Osteoblast (primary cell): ENCODE measurements around the gene TPSG1. TPM values are rescaled to one million over a fixed set of nuclear protein-coding genes. Genes with fewer than 3 reads are reported as not detected.
"Not testable (repeated sequence)": the region's sequence is repeated elsewhere in the genome, so short reads cannot be mapped to it uniquely, and the experiment has no call there.

Experiments used
- DNase-seq: peaks from one replicate; pipeline ENCODE4 v3.0.0; 2011; ENCODE audit warnings: low spot score, mixed read lengths; ENCODE audit not compliant: insufficient read length; ENCODE audit errors: missing footprints
- H2AFZ ChIP-seq: 2 replicates; pipeline ENCODE4 v1.6.0; 2011; ENCODE audit warnings: mild to moderate bottlenecking, low read length
- H3K27ac ChIP-seq: 2 replicates; pipeline ENCODE4 v1.5.1; 2011; ENCODE audit warnings: mild to moderate bottlenecking, low read depth, low read length, moderate library complexity
- H3K27me3 ChIP-seq: 2 replicates; pipeline ENCODE4 v1.6.0; 2012; ENCODE audit warnings: mild to moderate bottlenecking, control low read depth, inconsistent platforms, low read length, moderate library complexity; ENCODE audit not compliant: insufficient read depth
- H3K36me3 ChIP-seq: 2 replicates; pipeline ENCODE4 v1.5.1; 2011; ENCODE audit warnings: mild to moderate bottlenecking, low read length, control low read depth, moderate library complexity; ENCODE audit not compliant: insufficient read depth
- H3K4me1 ChIP-seq: 2 replicates; pipeline ENCODE4 v1.5.1; 2011; ENCODE audit warnings: mild to moderate bottlenecking, low read length, control low read depth, moderate library complexity; ENCODE audit not compliant: insufficient read depth
- H3K4me2 ChIP-seq: 2 replicates; pipeline ENCODE4 v1.6.0; 2011; ENCODE audit warnings: mild to moderate bottlenecking, low read length; ENCODE audit not compliant: insufficient read depth
- H3K4me3 ChIP-seq: fragments of 200-600 bp; sonication (generic); 3 replicates; pipeline ENCODE4 v1.5.1; 2012; ENCODE audit warnings: mild to moderate bottlenecking, low read length, inconsistent platforms; ENCODE audit not compliant: insufficient read depth
- H3K79me2 ChIP-seq: 2 replicates; pipeline ENCODE4 v1.6.0; 2012; ENCODE audit warnings: mild to moderate bottlenecking, low read length, control low read depth, inconsistent platforms; ENCODE audit not compliant: insufficient read depth
- H3K9me3 ChIP-seq: 2 replicates; pipeline ENCODE4 v1.5.1; 2011; ENCODE audit warnings: low read depth, low read length, control low read depth
- H4K20me1 ChIP-seq: 2 replicates; pipeline ENCODE4 v1.6.0; 2012; ENCODE audit warnings: mild to moderate bottlenecking, low read length, control low read depth; ENCODE audit not compliant: insufficient read depth
- total RNA-seq: library from RNA; depleted of rRNA; stranded (reverse); fragments of >200 nt; gene quantifications from 2 replicates; pipeline ENCODE4 v1.2.3, GENCODE V29; 2012
- TF ChIP-seq, protein P1 (sequence below): IDR thresholded peaks from 2 replicates; pipeline ENCODE4 v1.5.1; 2011; ENCODE audit warnings: mild to moderate bottlenecking, low read depth, low read length, moderate library complexity; ENCODE audit errors: extremely low read depth

TPSG1 gene
- total RNA-seq, 1 donor = not detected

DNA sequence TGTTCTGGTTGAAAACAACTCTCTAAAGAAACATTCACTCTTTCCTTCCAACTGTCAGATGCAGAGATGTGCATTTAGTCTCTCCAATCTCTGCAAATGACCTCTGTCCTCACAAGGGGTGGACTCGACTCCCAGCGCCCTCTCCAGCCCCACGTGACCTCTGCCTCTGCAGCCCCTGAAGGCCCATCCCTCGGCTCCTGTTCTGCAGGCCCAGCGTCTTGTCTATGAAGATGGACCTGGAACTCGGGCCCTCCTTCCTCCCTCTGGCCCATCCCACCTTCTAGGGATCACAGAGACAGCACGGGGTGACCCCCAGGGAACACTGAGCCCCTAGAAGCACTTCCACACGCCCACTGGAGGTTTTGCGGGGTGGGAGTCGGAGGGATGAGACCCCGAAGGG lies 18.3 kb upstream of the TPSG1 start:
- not testable (repeated sequence) for DNase-seq, H3K4me3 ChIP-seq, H3K79me2 ChIP-seq, H2AFZ ChIP-seq, H3K27ac ChIP-seq, H3K4me1 ChIP-seq, H3K9me3 ChIP-seq, H3K27me3 ChIP-seq, H3K36me3 ChIP-seq, H4K20me1 ChIP-seq, H3K4me2 ChIP-seq

DNA sequence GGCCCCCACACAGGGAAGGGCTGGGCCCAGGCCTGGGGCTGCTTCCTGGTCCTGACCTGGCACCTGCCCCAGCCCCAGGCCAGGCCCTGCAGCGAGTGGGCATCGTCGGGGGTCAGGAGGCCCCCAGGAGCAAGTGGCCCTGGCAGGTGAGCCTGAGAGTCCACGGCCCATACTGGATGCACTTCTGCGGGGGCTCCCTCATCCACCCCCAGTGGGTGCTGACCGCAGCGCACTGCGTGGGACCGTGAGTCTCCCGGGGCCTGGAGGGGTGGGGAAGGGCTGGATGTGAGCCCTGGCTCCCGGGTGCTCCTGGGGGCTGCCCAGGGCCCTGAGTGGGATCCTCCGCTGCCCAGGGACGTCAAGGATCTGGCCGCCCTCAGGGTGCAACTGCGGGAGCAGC lies 16.0 kb upstream of the TPSG1 start:
- H3K4me2 ChIP-seq, DNase-seq, H3K27me3 ChIP-seq, H3K79me2 ChIP-seq, H3K4me3 ChIP-seq, H3K27ac ChIP-seq, H2AFZ ChIP-seq, H3K4me1 ChIP-seq, H4K20me1 ChIP-seq, H3K36me3 ChIP-seq, H3K9me3 ChIP-seq: not testable (repeated sequence)

DNA sequence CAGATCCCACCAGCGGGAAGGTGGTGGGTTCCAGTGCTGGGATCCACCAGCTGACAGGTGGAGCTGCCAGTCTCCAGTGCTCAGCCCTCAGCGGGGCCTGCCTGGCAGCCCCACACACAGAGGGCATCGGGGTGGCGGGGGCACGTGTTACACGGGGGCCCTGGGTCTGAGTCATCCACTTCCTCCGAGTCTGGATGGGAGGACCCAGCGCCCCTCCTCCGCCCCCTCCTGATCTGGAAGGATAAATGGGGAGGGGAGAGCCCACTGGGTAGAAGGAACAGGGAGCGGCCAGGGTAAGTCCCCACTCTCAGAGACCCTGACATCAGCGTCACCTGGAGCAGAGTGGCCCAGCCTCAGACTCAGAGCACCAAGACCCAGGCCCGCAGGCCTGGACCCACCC lies 15.4 kb upstream of the TPSG1 start, which contains the start of gene TPSAB1:
TSS of gene TPSAB1 (plus strand) at position 270 of the 400 bp plus-strand sequence. CDS start 234 bp downstream, outside the sequence.
- not testable (repeated sequence) for DNase-seq, H3K4me1 ChIP-seq, H3K4me2 ChIP-seq, H3K36me3 ChIP-seq, H3K4me3 ChIP-seq, H2AFZ ChIP-seq, H3K79me2 ChIP-seq, H3K27ac ChIP-seq, H3K27me3 ChIP-seq, H4K20me1 ChIP-seq, H3K9me3 ChIP-seq

DNA sequence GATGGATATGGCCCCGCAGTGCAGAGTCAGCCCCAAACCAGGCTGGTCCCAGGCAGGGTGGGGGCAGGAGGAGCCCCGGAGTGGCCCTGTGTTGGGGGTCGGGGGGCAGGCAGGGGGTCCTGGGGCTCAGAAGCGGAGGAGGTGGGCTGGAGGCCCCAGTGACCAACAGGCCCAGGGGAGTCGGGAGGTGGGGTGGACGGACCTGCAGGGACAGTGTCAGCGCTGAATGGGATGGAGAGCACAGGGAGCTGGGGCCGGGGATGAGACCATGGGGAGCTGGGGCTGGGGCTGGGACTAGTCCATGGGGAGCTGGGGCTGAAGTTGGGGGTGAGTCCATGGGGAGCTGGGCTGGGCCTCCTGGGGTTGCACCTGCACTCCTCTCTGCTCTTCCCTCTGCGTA lies 14.5 kb upstream of the TPSG1 start:
- not testable (repeated sequence) for H3K27me3 ChIP-seq, H2AFZ ChIP-seq, H3K9me3 ChIP-seq, H4K20me1 ChIP-seq, H3K36me3 ChIP-seq, H3K4me1 ChIP-seq, H3K4me2 ChIP-seq, H3K27ac ChIP-seq, H3K79me2 ChIP-seq, H3K4me3 ChIP-seq, DNase-seq

DNA sequence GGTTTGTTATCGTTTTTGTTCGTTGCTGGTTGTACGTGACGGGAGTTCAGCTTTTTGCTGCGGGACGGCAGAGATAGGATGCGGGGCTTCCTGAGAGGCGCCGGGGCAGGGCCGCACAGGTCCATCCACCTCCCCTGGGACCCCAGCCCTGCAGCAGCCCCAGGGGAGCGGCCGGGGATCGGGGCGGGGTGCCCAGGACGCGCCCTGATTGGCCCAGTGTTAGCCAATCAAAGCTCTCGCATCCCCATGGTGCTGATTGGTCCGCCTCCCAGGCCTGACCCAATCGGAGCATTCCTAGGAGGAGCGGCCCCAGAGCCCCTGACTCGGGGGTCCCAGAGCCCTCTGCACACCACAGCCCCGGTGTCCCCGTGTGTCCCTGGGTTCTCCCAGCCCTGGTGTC lies 13.8 kb upstream of the TPSG1 start:
- H2AFZ ChIP-seq, H3K79me2 ChIP-seq, H3K9me3 ChIP-seq, H3K36me3 ChIP-seq, H4K20me1 ChIP-seq, H3K4me1 ChIP-seq, H3K4me2 ChIP-seq, DNase-seq, H3K27ac ChIP-seq, H3K4me3 ChIP-seq, H3K27me3 ChIP-seq: not testable (repeated sequence)

DNA sequence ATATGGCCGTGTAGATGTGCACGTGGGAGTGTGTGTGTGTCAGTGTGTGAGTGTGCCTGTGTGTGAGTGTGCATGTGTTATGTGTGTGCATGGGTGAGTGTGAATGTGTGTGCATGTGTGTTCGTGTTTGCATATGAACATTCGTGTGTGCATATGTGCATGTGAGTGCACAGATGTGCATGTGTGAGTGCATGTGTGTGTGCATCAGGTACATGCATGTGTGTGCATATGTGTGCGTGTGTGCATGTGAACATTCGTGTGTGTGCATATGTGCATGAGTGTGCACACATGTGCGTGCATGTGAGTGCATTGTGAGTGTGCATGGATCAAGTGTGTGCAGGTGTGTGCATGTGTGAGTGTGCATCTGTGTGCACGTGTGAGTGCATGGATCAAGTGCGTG lies 12.9 kb upstream of the TPSG1 start:
- no peak overlapping the region for H2AFZ ChIP-seq
- H3K79me2 ChIP-seq = no peaks in the 10 kb centered on the region
- no peak overlapping the region for H3K27ac ChIP-seq
- H3K4me3 ChIP-seq = no peak overlapping the region
- no peak for DNase-seq
- H3K27me3 ChIP-seq = no peaks in the 10 kb centered on the region
- H3K4me2 ChIP-seq = no peak overlapping the region
- H4K20me1 ChIP-seq = no peaks in the 10 kb centered on the region
- no peaks in the 10 kb centered on the region for H3K36me3 ChIP-seq
- no peaks in the 10 kb centered on the region for H3K4me1 ChIP-seq
- TF ChIP-seq, protein P1, sequence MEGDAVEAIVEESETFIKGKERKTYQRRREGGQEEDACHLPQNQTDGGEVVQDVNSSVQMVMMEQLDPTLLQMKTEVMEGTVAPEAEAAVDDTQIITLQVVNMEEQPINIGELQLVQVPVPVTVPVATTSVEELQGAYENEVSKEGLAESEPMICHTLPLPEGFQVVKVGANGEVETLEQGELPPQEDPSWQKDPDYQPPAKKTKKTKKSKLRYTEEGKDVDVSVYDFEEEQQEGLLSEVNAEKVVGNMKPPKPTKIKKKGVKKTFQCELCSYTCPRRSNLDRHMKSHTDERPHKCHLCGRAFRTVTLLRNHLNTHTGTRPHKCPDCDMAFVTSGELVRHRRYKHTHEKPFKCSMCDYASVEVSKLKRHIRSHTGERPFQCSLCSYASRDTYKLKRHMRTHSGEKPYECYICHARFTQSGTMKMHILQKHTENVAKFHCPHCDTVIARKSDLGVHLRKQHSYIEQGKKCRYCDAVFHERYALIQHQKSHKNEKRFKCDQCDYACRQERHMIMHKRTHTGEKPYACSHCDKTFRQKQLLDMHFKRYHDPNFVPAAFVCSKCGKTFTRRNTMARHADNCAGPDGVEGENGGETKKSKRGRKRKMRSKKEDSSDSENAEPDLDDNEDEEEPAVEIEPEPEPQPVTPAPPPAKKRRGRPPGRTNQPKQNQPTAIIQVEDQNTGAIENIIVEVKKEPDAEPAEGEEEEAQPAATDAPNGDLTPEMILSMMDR = no peak
- no peaks in the 10 kb centered on the region for H3K9me3 ChIP-seq

DNA sequence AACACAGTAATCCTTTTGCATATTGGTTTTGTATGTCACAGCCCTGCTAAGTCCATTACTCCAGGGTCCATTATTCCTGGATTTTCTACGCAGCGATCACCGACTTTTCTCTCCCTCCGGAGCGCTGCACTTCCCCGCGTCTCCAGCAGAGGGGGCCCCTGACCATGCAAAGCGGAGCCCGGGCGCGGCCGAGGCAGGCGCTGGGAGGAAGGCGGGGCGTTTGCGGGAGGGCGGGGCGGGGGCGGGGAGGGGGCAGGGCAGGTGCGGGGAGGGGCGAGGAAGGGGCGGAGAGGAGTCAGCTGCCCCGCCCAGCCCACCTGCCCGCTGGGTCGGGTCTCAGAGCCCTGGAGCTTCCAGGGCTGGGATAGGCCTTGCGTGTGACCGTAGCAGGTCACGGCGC lies 11.6 kb upstream of the TPSG1 start:
- DNase-seq, H3K27me3 ChIP-seq, H3K4me1 ChIP-seq, H3K9me3 ChIP-seq, H3K36me3 ChIP-seq, H2AFZ ChIP-seq, H4K20me1 ChIP-seq, H3K4me2 ChIP-seq, H3K4me3 ChIP-seq, H3K27ac ChIP-seq, H3K79me2 ChIP-seq: not testable (repeated sequence)

DNA sequence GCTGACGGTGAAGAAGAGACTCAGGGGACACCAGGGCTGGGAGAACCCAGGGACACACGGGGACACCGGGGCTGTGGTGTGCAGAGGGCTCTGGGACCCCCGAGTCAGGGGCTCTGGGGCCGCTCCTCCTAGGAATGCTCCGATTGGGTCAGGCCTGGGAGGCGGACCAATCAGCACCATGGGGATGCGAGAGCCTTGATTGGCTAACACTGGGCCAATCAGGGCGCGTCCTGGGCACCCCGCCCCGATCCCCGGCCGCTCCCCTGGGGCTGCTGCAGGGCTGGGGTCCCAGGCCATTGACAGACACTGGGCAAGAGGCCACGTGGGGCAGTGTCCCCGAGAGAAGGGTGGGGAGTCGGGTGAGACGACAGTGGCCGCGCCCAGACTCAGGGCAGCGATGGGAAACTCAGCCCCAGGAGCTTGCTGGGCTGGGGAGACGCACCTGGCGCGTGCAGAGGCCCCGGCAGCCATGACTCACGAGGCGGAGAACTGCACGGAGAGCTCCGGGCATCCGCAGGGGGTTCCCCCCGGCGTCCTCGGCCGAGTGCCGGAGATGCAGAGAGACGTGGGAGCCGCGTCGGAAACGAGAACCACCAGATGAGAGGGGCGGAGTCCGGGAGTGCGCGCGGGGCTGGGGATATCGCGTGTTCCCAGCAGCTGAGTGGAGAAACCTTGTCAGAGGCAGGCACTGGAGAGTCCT lies 7.1 kb upstream of the TPSG1 start:
- H3K4me2 ChIP-seq, H4K20me1 ChIP-seq, H3K36me3 ChIP-seq, H3K27ac ChIP-seq, H3K4me3 ChIP-seq, H3K9me3 ChIP-seq, DNase-seq, H3K4me1 ChIP-seq, H2AFZ ChIP-seq, H3K27me3 ChIP-seq, H3K79me2 ChIP-seq: not testable (repeated sequence)
